Thyroid gland (tissue), 4 donors: ENCODE measurements around the gene NPHP4. TPM values are rescaled to one million over a fixed set of nuclear protein-coding genes. Genes with fewer than 3 reads are reported as not detected.
"Not testable (repeated sequence)": the region's sequence is repeated elsewhere in the genome, so short reads cannot be mapped to it uniquely, and the experiment has no call there.

Experiments used
- DNase-seq, 2 donors: peaks; one replicate each; pipeline ENCODE4 v3.0.0-alpha.2; 2019
- H3K27ac ChIP-seq, 3 donors: fragments of 200-600 bp; sonication (generic); 1 replicate in 2 of 3; 2 replicates in 1 of 3; pipeline ENCODE4 v1.5.1; 2016 to 2019; ENCODE audit warnings: mild to moderate bottlenecking in 1 of 3, moderate library complexity in 1 of 3
- H3K27me3 ChIP-seq: fragments of 200-600 bp; sonication (generic); one replicate; pipeline ENCODE4 v1.5.1; 2019
- H3K36me3 ChIP-seq, 2 donors: fragments of 200-600 bp; sonication (generic); one replicate each; pipeline ENCODE4 v1.5.1; 2016 to 2019
- H3K4me1 ChIP-seq, 2 donors: fragments of 200-600 bp; sonication (generic); one replicate each; pipeline ENCODE4 v1.5.1; 2017 to 2019
- H3K4me3 ChIP-seq, 3 donors: fragments of 200-600 bp; sonication (generic); replicated peaks in 1 of 3; 1 replicate in 2 of 3; 2 replicates in 1 of 3; pipeline ENCODE4 v1.5.1; 2016; ENCODE audit warnings: mild to moderate bottlenecking in 1 of 3
- H3K9me3 ChIP-seq: fragments of 200-600 bp; sonication (generic); one replicate; pipeline ENCODE4 v1.5.1; 2017
- POLR2A ChIP-seq, 2 donors: fragments of 450-650 bp; IDR thresholded peaks; one replicate each; pipeline ENCODE4 v1.6.1; 2017; ENCODE audit warnings: antibody characterized with exemption in 2 of 2, mild to moderate bottlenecking in 2 of 2, moderate library complexity in 1 of 2
- WGBS, 2 donors: methylation state at CpG; one replicate each; pipeline ENCODE4 v1.1.5; 2017; 5-methylcytosine and 5-hydroxymethylcytosine counted together
- intact Hi-C: fragments of 100-400 bp; cut with DNase I; formaldehyde crosslinking; loops from one replicate; pipeline ENCODE4 v1.15.1; 2023
- total RNA-seq, 4 donors: library from RNA; depleted of rRNA; stranded (reverse); fragments of >200 nt; gene quantifications; one replicate each; pipeline ENCODE4 v1.2.3, GENCODE V29; 2016
- TF ChIP-seq, protein P1 (sequence below), 6 experiments: fragments of 200-600 bp in 3 of 6; fragments of 450-650 bp in 3 of 6; sonication (generic) in 3 of 6; IDR thresholded peaks; one replicate each; pipeline ENCODE4 v1.5.1; 2016 to 2019; ENCODE audit warnings: antibody characterized with exemption in 6 of 6, mild to moderate bottlenecking in 2 of 6, inconsistent platforms in 1 of 6, moderate library complexity in 1 of 6

Gene NPHP4
- total RNA-seq, 4 donors from 2014 or later: 24.3 to 48.3 (median 30.4) TPM

- Histone ChIP-seq H3K4me1 (no peaks in the 10 kb centered on the region), H3K4me3 (no peak overlapping the region), H3K9me3 (no peaks in the 10 kb centered on the region), H3K27ac (no peak overlapping the region), H3K36me3 (no peaks in the 10 kb centered on the region), H3K27me3 (no peaks in the 10 kb centered on the region)
- peak in 1 of 2 donors; percentile 9 for DNase-seq
- intact Hi-C loops: no loop called here
- WGBS, 2 donors: 83 to 94% methylated on average over 6 to 12 of the region's 17 CpGs
- TF ChIP-seq POLR2A (IDR thresholded peaks at IDR 0.05): no peak
- TF ChIP-seq, protein P1, sequence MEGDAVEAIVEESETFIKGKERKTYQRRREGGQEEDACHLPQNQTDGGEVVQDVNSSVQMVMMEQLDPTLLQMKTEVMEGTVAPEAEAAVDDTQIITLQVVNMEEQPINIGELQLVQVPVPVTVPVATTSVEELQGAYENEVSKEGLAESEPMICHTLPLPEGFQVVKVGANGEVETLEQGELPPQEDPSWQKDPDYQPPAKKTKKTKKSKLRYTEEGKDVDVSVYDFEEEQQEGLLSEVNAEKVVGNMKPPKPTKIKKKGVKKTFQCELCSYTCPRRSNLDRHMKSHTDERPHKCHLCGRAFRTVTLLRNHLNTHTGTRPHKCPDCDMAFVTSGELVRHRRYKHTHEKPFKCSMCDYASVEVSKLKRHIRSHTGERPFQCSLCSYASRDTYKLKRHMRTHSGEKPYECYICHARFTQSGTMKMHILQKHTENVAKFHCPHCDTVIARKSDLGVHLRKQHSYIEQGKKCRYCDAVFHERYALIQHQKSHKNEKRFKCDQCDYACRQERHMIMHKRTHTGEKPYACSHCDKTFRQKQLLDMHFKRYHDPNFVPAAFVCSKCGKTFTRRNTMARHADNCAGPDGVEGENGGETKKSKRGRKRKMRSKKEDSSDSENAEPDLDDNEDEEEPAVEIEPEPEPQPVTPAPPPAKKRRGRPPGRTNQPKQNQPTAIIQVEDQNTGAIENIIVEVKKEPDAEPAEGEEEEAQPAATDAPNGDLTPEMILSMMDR (IDR thresholded peaks at IDR 0.05): no peak
Observed at GRCh38 chr1:5857011-5857410, 135.2 kb downstream of the NPHP4 start.

- H3K4me3 ChIP-seq: no peak overlapping the region
- no peaks in the 10 kb centered on the region for H3K27me3 ChIP-seq
- no peaks in the 10 kb centered on the region for H3K4me1 ChIP-seq
- no peaks in the 10 kb centered on the region for H3K9me3 ChIP-seq
- WGBS, 2 donors: 79 to 83% methylated on average over 15 to 16 of the region's 16 CpGs
- DNase-seq: no peak
- H3K27ac ChIP-seq: no peak overlapping the region
- no peaks in the 10 kb centered on the region for H3K36me3 ChIP-seq
- TF ChIP-seq, protein P1 (IDR thresholded peaks at IDR 0.05): no peak
- TF ChIP-seq POLR2A (IDR thresholded peaks at IDR 0.05): no peak
- intact Hi-C loops: no loop called here
Observed at GRCh38 chr1:5856246-5856815, 135.9 kb downstream of the NPHP4 start.

- intact Hi-C loops: no loop called here
- H3K4me3 ChIP-seq: no peak overlapping the region
- TF ChIP-seq, protein P1 (IDR thresholded peaks at IDR 0.05): no peak
- TF ChIP-seq POLR2A (IDR thresholded peaks at IDR 0.05): no peak
- WGBS, 2 donors: 89 to 90% methylated on average over 11 to 20 of the region's 20 CpGs
- H3K36me3 ChIP-seq: no peaks in the 10 kb centered on the region
- no peaks in the 10 kb centered on the region for H3K9me3 ChIP-seq
- H3K4me1 ChIP-seq: no peaks in the 10 kb centered on the region
- no peak overlapping the region for H3K27ac ChIP-seq
- H3K27me3 ChIP-seq: no peaks in the 10 kb centered on the region
- no peak for DNase-seq
Observed at GRCh38 chr1:5855196-5855897, 136.9 kb downstream of the NPHP4 start.

GRCh38 chr1:5854754-5855153, 137.5 kb downstream of the NPHP4 start:
- 94 to 97% methylated on average over 3 of the region's 3 CpGs for WGBS, 2 donors
- Histone ChIP-seq H3K27ac (no peak overlapping the region), H3K27me3 (no peaks in the 10 kb centered on the region), H3K9me3 (no peaks in the 10 kb centered on the region), H3K4me3 (no peak overlapping the region), H3K36me3 (no peaks in the 10 kb centered on the region), H3K4me1 (no peaks in the 10 kb centered on the region)
- intact Hi-C loops: no loop called here
- TF ChIP-seq POLR2A (IDR thresholded peaks at IDR 0.05): no peak
- TF ChIP-seq, protein P1 (IDR thresholded peaks at IDR 0.05): no peak
- DNase-seq: no peak

GRCh38 chr1:5853858-5854257, 138.4 kb downstream of the NPHP4 start:
- WGBS, 2 donors: 84 to 88% methylated on average over 5 of the region's 5 CpGs

More at GRCh38 chr1:5853858-5854257, 138.4 kb downstream of the NPHP4 start:
- H3K9me3 ChIP-seq, intact Hi-C loops, H3K27ac ChIP-seq, H3K4me3 ChIP-seq, H3K27me3 ChIP-seq, DNase-seq, H3K36me3 ChIP-seq, H3K4me1 ChIP-seq: not testable (repeated sequence)
